ENCODE measurements around the gene MIGA2. TPM values are rescaled to one million over a fixed set of nuclear protein-coding genes. Genes with fewer than 3 reads are reported as not detected.
A peak's percentile ranks its signal among the peaks of the same experiment; 100 is the strongest.

MIGA2 gene
- total and polyA plus RNA-seq, 9 of the 15 experiments (the other 6 are each of a cell fraction or from before 2014, with no cell fraction given) = 0.15 to 54.1 (median 18.0) TPM

DNA sequence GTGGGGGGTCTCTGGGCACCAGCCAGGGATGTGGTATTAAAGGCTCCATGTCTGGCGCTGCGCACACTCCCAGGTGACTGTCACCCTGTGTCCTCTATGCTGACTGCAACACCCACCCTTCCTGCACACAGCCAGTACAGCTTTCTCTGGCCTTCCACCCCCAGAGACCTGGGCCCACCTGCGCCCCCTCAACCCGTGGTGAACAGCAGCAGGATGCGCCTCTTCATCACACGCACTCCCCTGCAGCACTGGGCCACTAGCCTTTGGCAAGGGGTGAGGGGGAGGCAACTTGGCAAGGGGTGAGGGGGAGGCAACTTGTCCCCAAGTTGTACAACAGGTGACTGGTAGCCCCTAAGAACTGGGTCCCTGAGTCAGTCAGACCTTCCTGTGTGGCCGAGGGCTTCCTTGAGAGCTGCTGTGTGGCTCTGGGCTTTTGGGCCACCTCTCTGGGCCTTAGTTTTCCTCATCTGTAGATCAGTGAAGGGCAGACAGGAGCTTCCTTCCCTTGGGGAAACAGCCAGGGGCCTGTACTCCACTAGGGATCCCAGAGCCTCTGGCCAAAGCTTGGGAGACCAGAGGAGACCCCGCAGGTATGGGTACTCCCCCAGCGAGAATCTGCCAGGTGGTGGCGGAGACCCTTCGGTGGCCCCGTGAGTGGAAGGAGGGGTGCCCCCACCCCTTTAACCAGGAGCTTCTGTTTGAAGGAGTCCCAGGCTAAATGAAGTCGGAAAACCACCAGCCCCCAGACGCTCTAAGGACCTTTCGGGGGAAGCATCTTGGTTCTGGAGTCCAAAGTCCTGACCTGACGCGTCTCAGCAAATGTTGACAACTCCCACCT, 69.7 kb downstream of the MIGA2 start:
- no peaks in the 10 kb centered on the region for H3K9me3 ChIP-seq (replicated peaks; ENCODE audit: control insufficient read depth, insufficient read depth, low read depth, low read length)
- no peak overlapping the region for H3K27ac ChIP-seq (ENCODE audit: extremely low read depth, low read depth, low read length)
- in situ Hi-C loops (cut with MboI) = no loop called here
- H3K9me1 ChIP-seq (ENCODE audit: control insufficient read depth, insufficient read depth, low read length) = peaks cover 3% of the 10 kb centered on the region
- FAIRE-seq (no peak), DNase-seq (ENCODE audit: extremely low read depth in 1 of 4, low spot score in 3 of 4) (no peak), ATAC-seq (no peak)
- CTCF ChIA-PET (ENCODE audit: low intra/inter-chr PET ratio) = no interaction called here
- no TSS peak for BruUV-seq (replicated peaks)
- H3K79me2 ChIP-seq (ENCODE audit: control insufficient read depth, insufficient read depth, low read length) = peaks cover 3% of the 10 kb centered on the region; the same call in 2 of the 3 replicates
- no peak overlapping the region for H2AFZ ChIP-seq (ENCODE audit: low read depth, low read length)
- intact Hi-C loops (cut with micrococcal nuclease) = no loop called here
- no peaks in the 10 kb centered on the region for H3K27me3 ChIP-seq (ENCODE audit: control insufficient read depth in 2 of 2, insufficient read depth in 2 of 2, low read length in 2 of 2)
- H4K20me1 ChIP-seq (replicated peaks; ENCODE audit: control insufficient read depth, insufficient read depth, low read length) = no peaks in the 10 kb centered on the region
- H3K4me3 ChIP-seq = no peak overlapping the region
- TF ChIP-seq ATF1 (CRISPR knock-in tag; IDR thresholded peaks at IDR 0.05) (no peak), ATF1 (tag; IDR thresholded peaks at IDR 0.05) (no peak), NEUROD1 (IDR thresholded peaks at IDR 0.05; ENCODE audit: borderline replicate concordance, low read depth, low read length, partially characterized antibody) (no peak), XRCC4 (IDR thresholded peaks at IDR 0.05; ENCODE audit: extremely low read depth, insufficient read depth, insufficient read length) (no peak), ZFP36 (IDR thresholded peaks at IDR 0.05; ENCODE audit: low read depth, low read length, partially characterized antibody) (peak; percentile 60)
- H3K9ac ChIP-seq (ENCODE audit: insufficient read depth in 1 of 2, low read depth in 2 of 2, low read length in 2 of 2) = no peak overlapping the region
- WGBS (ENCODE audit: insufficient coverage, low coverage, missing lambda C conversion rate) = 76% methylated on average over 14 of the region's 17 CpGs
- POLR2A ChIA-PET = interaction anchor here (0.5 to 0.6 kb wide), 2 partner anchors 14 to 18 kb away, joined by 3 read pairs; no protein-coding TSS in a partner anchor
- peaks cover 15 to 50% of the 10 kb centered on the region in 2 experiments for H3K4me1 ChIP-seq (replicated peaks in 1 of 2; ENCODE audit: control insufficient read depth in 2 of 2, insufficient read depth in 2 of 2, low read length in 2 of 2)
- H3K4me2 ChIP-seq (ENCODE audit: insufficient read depth, low read length) = no peak overlapping the region
- H3K36me3 ChIP-seq (ENCODE audit: control insufficient read depth, insufficient read depth, low read length) = peaks cover 3% of the 10 kb centered on the region; the same call in 1 of the 3 replicates

DNA sequence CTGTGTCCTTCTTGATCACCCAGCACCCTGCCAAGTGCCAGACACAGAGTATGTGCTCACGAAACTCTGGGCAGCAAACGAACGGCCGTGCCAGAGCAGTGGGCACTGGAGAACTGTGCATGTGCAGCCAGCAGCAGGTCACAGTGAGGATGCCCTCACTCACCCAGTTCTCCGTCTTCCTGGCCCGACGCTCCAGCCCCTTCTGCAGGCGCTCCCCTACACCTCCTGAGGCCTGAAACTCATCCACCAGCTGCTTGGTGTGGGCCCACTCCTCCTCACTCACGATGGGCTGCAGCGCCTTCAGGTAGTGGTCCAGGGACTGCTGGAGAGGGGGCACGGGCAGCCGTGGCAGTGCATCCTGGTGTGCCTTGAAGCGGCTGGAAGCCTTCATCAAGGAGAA, 71.2 kb downstream of the MIGA2 start:
- Histone ChIP-seq H4K20me1 (replicated peaks; ENCODE audit: control insufficient read depth, insufficient read depth, low read length) (no peaks in the 10 kb centered on the region), H3K4me2 (ENCODE audit: insufficient read depth, low read length) (no peak overlapping the region), H2AFZ (ENCODE audit: low read depth, low read length) (no peak overlapping the region), H3K79me2 (ENCODE audit: control insufficient read depth, insufficient read depth, low read length) (peaks cover 18% of the 10 kb centered on the region), H3K4me1 (replicated peaks in 1 of 2; ENCODE audit: control insufficient read depth in 2 of 2, insufficient read depth in 2 of 2, low read length in 2 of 2) (peaks cover 11 to 52% of the 10 kb centered on the region in 2 experiments), H3K4me3 (no peak overlapping the region), H3K36me3 (ENCODE audit: control insufficient read depth, insufficient read depth, low read length) (peaks cover 3% of the 10 kb centered on the region; the same call in 1 of the 3 replicates), H3K27me3 (ENCODE audit: control insufficient read depth in 2 of 2, insufficient read depth in 2 of 2, low read length in 2 of 2) (no peaks in the 10 kb centered on the region), H3K9ac (ENCODE audit: insufficient read depth in 1 of 2, low read depth in 2 of 2, low read length in 2 of 2) (peak overlapping the region in 1 of 2 experiments; percentile 54; a peak in 1 of 4 replicates), H3K27ac (ENCODE audit: extremely low read depth, low read depth, low read length) (no peak overlapping the region), H3K9me3 (replicated peaks; ENCODE audit: control insufficient read depth, insufficient read depth, low read depth, low read length) (no peaks in the 10 kb centered on the region), H3K9me1 (ENCODE audit: control insufficient read depth, insufficient read depth, low read length) (peaks cover 3% of the 10 kb centered on the region)
- no peak for ATAC-seq
- WGBS (ENCODE audit: insufficient coverage, low coverage, missing lambda C conversion rate) = 67% methylated on average over 13 of the region's 13 CpGs
- intact Hi-C loops (cut with micrococcal nuclease) (no loop called here), in situ Hi-C loops (cut with MboI) (no loop called here)
- no peak for DNase-seq (ENCODE audit: extremely low read depth in 1 of 4, low spot score in 3 of 4)
- POLR2A ChIA-PET = no interaction called here
- CTCF ChIA-PET (ENCODE audit: low intra/inter-chr PET ratio) = no interaction called here
- FAIRE-seq = no peak
- BruUV-seq (replicated peaks) = no TSS peak
- no peak for TF ChIP-seq HCFC1 (IDR thresholded peaks at IDR 0.05; ENCODE audit: low read depth, low read length)
- TF ChIP-seq SMARCA5 (IDR thresholded peaks at IDR 0.05) = no peak
- no peak for TF ChIP-seq RFX7 (CRISPR knock-in tag; IDR thresholded peaks at IDR 0.05)
- TF ChIP-seq, protein P1, sequence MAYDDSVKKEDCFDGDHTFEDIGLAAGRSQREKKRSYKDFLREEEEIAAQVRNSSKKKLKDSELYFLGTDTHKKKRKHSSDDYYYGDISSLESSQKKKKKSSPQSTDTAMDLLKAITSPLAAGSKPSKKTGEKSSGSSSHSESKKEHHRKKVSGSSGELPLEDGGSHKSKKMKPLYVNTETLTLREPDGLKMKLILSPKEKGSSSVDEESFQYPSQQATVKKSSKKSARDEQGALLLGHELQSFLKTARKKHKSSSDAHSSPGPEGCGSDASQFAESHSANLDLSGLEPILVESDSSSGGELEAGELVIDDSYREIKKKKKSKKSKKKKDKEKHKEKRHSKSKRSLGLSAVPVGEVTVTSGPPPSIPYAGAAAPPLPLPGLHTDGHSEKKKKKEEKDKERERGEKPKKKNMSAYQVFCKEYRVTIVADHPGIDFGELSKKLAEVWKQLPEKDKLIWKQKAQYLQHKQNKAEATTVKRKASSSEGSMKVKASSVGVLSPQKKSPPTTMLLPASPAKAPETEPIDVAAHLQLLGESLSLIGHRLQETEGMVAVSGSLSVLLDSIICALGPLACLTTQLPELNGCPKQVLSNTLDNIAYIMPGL (CRISPR knock-in tag; IDR thresholded peaks at IDR 0.05) = no peak
- no peak for TF ChIP-seq ZC3H11A (IDR thresholded peaks at IDR 0.05; ENCODE audit: low read depth, low read length)
- no peak for TF ChIP-seq BACH1 (tag; IDR thresholded peaks at IDR 0.05)
- TF ChIP-seq, protein P2, sequence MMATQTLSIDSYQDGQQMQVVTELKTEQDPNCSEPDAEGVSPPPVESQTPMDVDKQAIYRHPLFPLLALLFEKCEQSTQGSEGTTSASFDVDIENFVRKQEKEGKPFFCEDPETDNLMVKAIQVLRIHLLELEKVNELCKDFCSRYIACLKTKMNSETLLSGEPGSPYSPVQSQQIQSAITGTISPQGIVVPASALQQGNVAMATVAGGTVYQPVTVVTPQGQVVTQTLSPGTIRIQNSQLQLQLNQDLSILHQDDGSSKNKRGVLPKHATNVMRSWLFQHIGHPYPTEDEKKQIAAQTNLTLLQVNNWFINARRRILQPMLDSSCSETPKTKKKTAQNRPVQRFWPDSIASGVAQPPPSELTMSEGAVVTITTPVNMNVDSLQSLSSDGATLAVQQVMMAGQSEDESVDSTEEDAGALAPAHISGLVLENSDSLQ (IDR thresholded peaks at IDR 0.05) = no peak
- TF ChIP-seq NUFIP1 (IDR thresholded peaks at IDR 0.05; ENCODE audit: partially characterized antibody) = no peak
- no peak for TF ChIP-seq MAFF (IDR thresholded peaks at IDR 0.05; ENCODE audit: low read length)
